LHCN-M2 (cell line): ENCODE measurements around the gene TRIM72. TPM values are rescaled to one million over a fixed set of nuclear protein-coding genes. Genes with fewer than 3 reads are reported as not detected.
A peak's percentile ranks its signal among the peaks of the same experiment; 100 is the strongest.
"Not testable (repeated sequence)": the region's sequence is repeated elsewhere in the genome, so short reads cannot be mapped to it uniquely, and the experiment has no call there.

Experiments used
- DNase-seq: peaks from one replicate; pipeline ENCODE4 v3.0.0-alpha.2; 2012; ENCODE audit warnings: low read depth
- polyA plus RNA-seq: library from polyadenylated mRNA; unstranded; fragments of >200 nt; gene quantifications from one replicate; pipeline ENCODE4 v1.2.1, GENCODE V29; 2012; ENCODE audit warnings: missing spikeins
- total RNA-seq: library from RNA; depleted of rRNA; stranded (reverse); fragments of >200 nt; gene quantifications from 2 replicates; pipeline ENCODE4 v1.2.3, GENCODE V29; 2014; rRNA removed

TRIM72 gene, protein sequence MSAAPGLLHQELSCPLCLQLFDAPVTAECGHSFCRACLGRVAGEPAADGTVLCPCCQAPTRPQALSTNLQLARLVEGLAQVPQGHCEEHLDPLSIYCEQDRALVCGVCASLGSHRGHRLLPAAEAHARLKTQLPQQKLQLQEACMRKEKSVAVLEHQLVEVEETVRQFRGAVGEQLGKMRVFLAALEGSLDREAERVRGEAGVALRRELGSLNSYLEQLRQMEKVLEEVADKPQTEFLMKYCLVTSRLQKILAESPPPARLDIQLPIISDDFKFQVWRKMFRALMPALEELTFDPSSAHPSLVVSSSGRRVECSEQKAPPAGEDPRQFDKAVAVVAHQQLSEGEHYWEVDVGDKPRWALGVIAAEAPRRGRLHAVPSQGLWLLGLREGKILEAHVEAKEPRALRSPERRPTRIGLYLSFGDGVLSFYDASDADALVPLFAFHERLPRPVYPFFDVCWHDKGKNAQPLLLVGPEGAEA
- 52.4 and 56.5 TPM in 2 replicates for total RNA-seq
- polyA plus RNA-seq: 40.4 TPM

GRCh38 chr16:31213877-31214707 lies at the start of gene TRIM72:
TSS of gene TRIM72 (plus strand) at chr16:31214119. CDS start at chr16:31214739, 620 bp downstream.
- DNase-seq: peak; percentile 95

GRCh38 chr16:31167315-31167714 lies 46.6 kb upstream of the TRIM72 start:
- no peak for DNase-seq

DNA sequence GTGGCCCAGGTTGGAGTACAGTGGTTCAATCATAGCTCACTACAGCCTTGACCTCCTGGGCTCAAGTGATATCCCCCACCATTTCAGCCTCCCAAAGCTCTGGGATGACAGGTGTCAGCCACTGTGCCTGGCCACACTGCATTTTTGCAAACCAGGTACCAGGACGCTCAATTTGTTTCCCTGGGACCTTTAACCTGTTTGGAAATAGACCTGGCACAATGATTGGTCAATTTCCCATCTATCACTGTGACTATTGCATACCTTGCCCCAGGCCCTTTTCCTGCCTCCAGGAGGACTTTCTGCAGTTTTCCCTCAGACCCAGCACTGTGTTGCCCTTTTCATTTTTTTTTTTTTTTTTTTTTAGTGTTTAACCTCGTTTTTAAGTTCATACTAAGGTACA lies 45.1 kb upstream of the TRIM72 start:
- DNase-seq: no peak

DNA sequence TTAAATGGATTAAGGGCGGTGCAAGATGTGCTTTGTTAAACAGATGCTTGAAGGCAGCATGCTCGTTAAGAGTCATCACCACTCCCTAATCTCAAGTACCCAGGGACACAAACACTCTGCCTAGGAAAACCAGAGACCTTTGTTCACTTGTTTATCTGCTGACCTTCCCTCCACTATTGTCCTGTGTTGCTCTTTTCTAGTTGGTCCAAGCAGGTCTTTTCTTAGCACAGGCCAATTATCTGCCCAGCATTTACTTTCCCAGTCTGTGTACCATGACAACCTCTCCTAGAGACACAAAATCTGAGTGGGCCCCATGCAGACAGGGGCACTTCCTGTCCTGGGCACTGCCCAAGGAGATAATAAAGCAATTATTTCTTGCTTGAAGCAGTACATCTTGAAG lies 43.9 kb upstream of the TRIM72 start:
- DNase-seq: not testable (repeated sequence)

- peak; percentile 95 for DNase-seq
Measured at GRCh38 chr16:31177136-31177535, 36.8 kb upstream of the TRIM72 start.

DNA sequence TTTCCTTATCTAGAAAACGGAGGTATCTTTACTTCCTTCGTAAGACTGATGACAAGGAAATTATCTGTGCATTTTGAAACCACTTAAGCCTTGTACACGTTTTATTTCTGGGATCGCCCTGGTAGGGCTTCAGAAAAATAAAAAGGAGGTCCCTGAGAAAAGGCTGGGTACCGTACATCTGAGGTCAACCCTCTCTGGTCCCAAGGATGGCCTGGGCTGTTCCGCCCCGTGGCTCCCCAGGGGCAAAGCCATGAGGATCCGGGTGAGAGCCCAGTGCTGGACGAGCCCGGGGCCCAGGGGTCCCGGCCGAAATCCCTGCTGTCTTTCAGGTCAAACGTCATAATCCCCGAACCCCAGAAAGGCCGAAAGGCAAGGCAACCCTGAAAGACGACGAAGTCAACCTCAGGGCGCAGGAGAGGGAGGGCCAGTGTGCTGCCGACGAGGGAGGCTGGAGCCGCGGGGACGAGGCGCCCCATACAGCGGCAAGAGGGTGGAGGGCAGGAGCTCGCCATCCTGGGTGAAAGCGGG lies 34.6 kb upstream of the TRIM72 start:
- DNase-seq: no peak

DNA sequence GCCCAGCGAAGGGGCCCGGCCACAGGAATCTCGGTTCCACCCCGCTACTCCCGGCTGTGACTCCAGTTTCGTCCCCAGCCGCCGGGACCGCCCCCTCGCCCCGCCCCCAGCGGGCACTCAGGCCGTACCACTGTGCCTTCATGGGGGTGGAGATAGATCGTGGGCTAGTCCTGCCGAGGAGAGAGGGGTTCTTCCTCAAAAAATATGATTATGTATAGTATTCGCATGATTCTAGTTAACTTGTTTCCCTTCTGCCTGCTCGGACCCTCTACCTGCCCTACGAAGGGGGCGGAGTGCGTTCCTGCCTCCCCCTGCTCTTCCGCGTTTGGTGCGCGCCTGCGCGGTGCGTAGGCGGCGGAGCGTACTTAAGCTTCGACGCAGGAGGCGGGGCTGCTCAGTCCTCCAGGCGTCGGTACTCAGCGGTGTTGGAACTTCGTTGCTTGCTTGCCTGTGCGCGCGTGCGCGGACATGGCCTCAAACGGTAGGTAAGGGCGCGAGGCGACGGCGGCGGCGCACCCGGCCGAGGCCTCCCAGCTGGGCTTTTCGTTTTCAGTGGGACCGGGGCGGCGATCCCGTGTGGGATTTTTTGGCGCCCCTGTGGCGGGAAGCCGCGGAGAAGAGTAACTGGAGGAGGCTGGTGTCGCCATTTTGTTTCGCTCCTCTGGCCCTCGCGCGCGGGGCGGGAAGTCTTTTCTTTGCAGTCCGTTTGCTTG lies 34.0 kb upstream of the TRIM72 start, which contains the start of gene FUS:
Gene FUS (plus strand): TSS at position 393 of the 713 bp plus-strand sequence. CDS start 76 bp downstream, at position 469.
- peak; percentile 78 for DNase-seq

GRCh38 chr16:31181102-31181830 lies 32.7 kb upstream of the TRIM72 start:
- peak; percentile 41 for DNase-seq

DNA sequence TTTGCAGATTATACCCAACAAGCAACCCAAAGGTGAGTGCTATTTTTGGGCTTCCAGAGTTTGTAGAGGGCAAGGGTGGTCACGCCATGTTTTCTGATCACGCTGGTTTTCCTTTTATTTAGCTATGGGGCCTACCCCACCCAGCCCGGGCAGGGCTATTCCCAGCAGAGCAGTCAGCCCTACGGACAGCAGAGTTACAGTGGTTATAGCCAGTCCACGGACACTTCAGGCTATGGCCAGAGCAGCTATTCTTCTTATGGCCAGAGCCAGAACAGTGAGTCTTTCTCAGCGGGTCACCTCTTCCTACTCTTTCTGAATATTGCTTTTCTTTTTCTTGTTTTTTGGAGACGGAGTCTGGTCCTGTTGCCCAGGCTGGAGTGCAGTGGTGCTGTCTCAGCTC lies 31.5 kb upstream of the TRIM72 start:
- no peak for DNase-seq

- no peak for DNase-seq
Measured at GRCh38 chr16:31183432-31184428, 30.2 kb upstream of the TRIM72 start.

DNA sequence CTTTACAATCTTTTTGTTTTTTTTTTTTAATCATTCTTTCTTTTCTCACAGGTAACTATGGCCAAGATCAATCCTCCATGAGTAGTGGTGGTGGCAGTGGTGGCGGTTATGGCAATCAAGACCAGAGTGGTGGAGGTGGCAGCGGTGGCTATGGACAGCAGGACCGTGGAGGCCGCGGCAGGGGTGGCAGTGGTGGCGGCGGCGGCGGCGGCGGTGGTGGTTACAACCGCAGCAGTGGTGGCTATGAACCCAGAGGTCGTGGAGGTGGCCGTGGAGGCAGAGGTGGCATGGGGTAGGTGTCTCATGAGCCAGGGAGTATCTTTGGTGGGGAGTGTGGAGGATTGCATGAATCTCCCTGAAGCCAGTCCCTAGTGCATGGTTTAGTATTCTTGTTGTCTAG lies 29.0 kb upstream of the TRIM72 start:
- no peak for DNase-seq

GRCh38 chr16:31185339-31185738 lies 28.6 kb upstream of the TRIM72 start:
- no peak for DNase-seq

DNA sequence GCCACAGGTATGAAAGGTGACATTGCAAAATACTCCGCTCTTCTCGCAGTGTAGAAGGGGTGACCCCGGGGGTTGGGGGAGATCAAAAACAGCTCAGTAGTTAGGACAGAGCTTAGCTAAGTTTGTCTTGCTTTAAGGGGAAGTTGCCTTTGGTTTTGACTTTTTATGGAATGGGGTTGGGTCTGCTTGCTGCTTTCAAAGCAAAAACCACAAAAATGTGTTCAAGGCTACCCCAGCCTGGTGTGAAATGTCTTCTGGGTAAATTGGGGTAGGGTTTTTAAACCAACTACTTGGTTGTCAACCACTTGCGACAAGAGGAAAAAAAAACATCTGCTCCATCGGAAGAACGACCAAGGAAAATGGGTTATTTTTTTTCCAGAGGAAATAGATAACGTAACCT lies 27.7 kb upstream of the TRIM72 start:
- no peak for DNase-seq

DNA sequence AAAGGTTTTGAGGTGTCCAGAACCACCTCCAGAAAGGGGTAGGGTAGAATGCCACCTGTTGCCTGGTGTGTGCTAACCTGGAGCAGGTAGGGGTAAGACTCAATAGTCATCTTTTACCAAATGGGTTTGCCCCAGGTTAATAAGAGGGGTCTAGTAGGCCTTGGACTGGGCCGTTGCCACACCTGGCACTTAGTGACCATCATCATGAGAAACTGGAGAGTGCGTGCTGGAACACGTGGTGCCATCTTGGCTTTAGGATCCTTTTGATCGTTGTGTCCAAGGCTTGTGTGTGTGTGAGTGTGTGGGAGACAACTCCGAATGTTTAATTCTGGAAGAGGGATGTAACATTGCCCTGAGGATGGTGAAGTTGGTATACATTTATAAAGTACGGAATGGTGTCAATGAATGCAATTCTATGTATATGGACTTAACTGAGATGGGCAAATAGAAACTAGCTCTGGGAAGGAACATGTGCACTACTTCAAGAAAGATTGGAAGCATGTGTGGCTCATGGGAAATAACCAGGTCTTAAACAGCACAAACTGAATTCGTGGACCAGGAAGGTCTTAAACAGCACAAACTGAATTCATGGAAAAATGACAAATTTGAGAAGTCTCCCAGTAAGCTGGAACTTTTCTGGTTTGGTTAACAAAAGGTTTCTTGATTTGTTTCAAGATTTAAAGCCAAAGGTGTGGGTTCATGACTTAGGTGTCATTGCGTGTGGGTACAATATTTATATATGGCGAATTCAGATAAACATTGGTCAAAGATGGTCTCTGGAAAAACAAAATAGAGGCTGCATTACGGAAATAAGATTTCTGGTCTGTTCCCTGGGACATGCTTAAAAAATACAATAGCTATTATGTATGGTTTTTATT lies 26.8 kb upstream of the TRIM72 start:
- DNase-seq: no peak

- DNase-seq: no peak
Measured at GRCh38 chr16:31187808-31188189, 26.1 kb upstream of the TRIM72 start.

DNA sequence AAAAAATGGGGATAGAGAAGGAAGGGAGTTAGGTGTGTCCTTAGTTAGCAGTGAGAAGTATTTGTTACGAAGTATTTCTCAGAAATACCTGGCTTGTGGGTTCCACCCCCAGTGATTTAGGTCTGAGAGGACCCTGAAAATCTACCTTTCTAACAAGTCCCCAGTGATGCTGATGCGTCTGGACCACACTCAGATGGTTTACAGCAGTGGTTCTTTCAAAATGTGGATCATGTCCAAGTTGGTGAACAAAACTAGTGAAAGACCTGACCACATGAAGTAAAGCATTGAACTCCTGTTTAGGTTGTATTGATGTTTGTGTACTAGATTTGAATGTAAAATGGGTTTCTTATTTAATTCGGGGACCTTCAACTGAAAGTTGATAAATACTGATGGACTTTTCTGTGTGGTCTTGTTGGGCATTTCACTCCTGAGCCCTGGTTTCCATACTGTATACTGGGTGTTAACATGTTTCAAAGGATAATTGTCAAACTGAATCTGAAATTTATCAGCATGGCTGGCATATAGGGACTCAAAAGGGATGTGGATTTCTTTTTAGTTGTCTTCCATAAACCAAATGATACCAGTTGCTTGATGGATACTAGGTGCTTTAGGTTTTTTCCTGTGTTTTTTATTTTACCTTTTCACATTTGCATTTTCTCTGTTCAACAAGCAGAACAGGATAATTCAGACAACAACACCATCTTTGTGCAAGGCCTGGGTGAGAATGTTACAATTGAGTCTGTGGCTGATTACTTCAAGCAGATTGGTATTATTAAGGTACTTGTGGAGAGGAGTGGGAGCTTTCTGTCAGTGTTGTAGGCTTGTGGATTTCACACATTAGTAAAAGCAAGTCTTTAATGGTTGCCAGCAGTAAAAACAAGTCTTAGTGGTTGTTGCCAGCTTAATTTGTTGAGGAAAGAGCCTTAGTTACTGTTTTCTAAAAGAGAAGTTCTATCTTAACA lies 25.2 kb upstream of the TRIM72 start:
- DNase-seq: no peak

- no peak for DNase-seq
Measured at GRCh38 chr16:31189412-31189778, 24.5 kb upstream of the TRIM72 start.
